ENCODE results near the gene KRT85. TPM values are rescaled to one million over a fixed set of nuclear protein-coding genes. Genes with fewer than 3 reads are reported as not detected.

The KRT85 gene
- total RNA-seq, 1 experiment from 2014 or later = not detected

- Histone ChIP-seq H3K9me3 (replicated peaks) (no peaks in the 10 kb centered on the region; the same call in 1 of the 2 replicates), H3K4me3 (no peak overlapping the region), H3K27me3 (no peaks in the 10 kb centered on the region), H3K27ac (no peak overlapping the region), H3K36me3 (no peaks in the 10 kb centered on the region), H3K4me1 (no peaks in the 10 kb centered on the region)
- peak in 1 of 2 experiments; percentile 43 for DNase-seq
Measured at GRCh38 chr12:52338241-52338960, 28.9 kb downstream of the KRT85 start.

DNA sequence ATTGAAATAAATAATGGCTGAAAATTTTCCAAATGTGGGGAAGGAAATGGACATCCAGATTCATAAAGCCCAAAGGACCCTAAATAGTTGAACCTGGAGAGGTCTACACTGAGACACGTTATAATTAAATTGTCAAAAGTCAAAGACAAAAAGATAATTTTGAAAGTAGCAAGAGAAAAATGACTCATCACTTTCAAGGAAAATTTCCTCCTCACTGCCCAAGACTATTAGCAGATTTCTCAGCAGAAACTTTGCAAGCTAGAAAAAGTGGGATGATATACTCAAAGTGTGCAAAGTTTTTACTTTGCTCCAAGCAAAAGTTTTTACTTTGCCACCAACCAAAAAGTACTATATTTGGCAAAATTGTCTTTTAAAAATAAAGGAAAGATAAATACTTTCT, 30.2 kb downstream of the KRT85 start:
- Histone ChIP-seq H3K4me1 (no peaks in the 10 kb centered on the region), H3K4me3 (no peak overlapping the region), H3K27ac (no peak overlapping the region), H3K9me3 (replicated peaks) (no peaks in the 10 kb centered on the region; the same call in 1 of the 2 replicates), H3K36me3 (no peaks in the 10 kb centered on the region), H3K27me3 (no peaks in the 10 kb centered on the region)
- no peak for DNase-seq

- no peak for DNase-seq
- Histone ChIP-seq H3K27me3 (no peaks in the 10 kb centered on the region), H3K9me3 (replicated peaks) (no peaks in the 10 kb centered on the region; the same call in 1 of the 2 replicates), H3K36me3 (no peaks in the 10 kb centered on the region), H3K4me3 (no peak overlapping the region), H3K4me1 (no peaks in the 10 kb centered on the region), H3K27ac (no peak overlapping the region)
Measured at GRCh38 chr12:52336641-52337040, 30.6 kb downstream of the KRT85 start.

GRCh38 chr12:52335598-52336262, 31.6 kb downstream of the KRT85 start:
- no peaks in the 10 kb centered on the region for H3K27me3 ChIP-seq
- H3K27ac ChIP-seq = no peak overlapping the region
- DNase-seq = no peak
- no peaks in the 10 kb centered on the region; the same call in 1 of the 2 replicates for H3K4me1 ChIP-seq
- no peaks in the 10 kb centered on the region for H3K36me3 ChIP-seq
- no peak overlapping the region for H3K4me3 ChIP-seq
- no peaks in the 10 kb centered on the region; the same call in 1 of the 2 replicates for H3K9me3 ChIP-seq (replicated peaks)

DNA sequence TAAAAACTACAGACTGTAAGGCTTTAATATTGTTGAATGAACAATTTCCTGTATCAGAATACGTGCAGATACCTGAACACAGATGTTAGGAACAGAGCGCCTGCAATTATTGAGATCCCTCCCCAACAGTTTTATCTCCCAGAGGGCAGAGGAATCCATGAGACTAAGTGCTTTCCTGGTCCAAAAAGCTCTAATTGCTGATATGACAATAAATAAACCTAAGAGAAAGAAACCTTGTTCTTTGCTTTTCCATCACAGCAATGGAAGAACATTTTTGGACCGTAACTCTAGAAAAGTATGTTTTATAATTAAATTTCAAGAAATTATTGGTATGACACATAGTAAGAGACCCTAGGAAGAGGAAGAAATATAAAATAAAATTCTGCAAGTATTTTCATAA, 33.1 kb downstream of the KRT85 start:
- Histone ChIP-seq H3K36me3 (no peaks in the 10 kb centered on the region), H3K27ac (no peak overlapping the region), H3K4me3 (no peak overlapping the region), H3K9me3 (replicated peaks) (no peaks in the 10 kb centered on the region; the same call in 1 of the 2 replicates), H3K27me3 (no peaks in the 10 kb centered on the region), H3K4me1 (no peaks in the 10 kb centered on the region; the same call in 1 of the 2 replicates)
- no peak for DNase-seq

DNA sequence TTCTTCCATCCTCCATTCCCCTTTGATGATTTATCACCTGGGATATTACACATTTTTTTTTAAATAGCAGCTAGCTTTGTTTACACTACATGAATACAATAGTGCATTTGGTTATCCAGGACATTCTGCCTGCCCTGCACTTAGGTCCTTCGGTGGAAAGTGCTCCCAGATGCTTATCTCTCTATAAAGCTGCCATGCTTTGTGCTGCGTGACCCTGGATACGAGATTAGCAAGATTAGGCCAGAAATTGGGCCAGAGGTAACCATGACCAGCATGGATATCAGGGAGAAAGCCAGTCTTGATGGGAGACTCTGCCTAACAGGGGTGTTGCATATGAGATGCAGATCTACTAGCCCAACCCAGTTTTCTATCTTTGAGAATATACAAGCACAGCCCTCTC, 34.0 kb downstream of the KRT85 start:
- H3K27me3 ChIP-seq = no peaks in the 10 kb centered on the region
- H3K4me1 ChIP-seq = no peaks in the 10 kb centered on the region; the same call in 1 of the 2 replicates
- no peak for DNase-seq
- no peaks in the 10 kb centered on the region; the same call in 1 of the 2 replicates for H3K9me3 ChIP-seq (replicated peaks)
- no peak overlapping the region for H3K4me3 ChIP-seq
- no peaks in the 10 kb centered on the region for H3K36me3 ChIP-seq
- no peak overlapping the region for H3K27ac ChIP-seq

DNA sequence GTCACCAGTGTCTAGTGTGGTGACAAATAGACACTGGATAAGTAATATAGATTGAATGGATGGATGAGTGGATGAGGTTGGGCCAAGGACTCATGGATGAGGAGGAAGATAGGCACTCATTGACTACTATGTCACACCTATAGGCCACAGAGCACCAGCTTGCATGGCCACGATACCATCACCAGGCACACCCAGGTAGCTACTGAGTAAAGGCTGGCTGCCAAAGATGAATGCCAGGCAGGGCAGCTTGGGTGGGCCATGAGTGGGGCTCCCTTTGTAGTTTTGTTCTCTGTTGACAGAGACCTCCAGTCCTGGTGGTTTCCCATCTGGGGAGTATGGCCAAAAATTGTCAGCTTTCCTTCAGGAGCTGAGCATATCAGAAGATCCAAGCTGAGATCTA, 34.9 kb downstream of the KRT85 start:
- Histone ChIP-seq H3K4me1 (no peaks in the 10 kb centered on the region; the same call in 1 of the 2 replicates), H3K36me3 (no peaks in the 10 kb centered on the region), H3K27ac (no peak overlapping the region), H3K27me3 (no peaks in the 10 kb centered on the region), H3K4me3 (no peak overlapping the region), H3K9me3 (replicated peaks) (no peaks in the 10 kb centered on the region; the same call in 1 of the 2 replicates)
- DNase-seq = no peak

DNA sequence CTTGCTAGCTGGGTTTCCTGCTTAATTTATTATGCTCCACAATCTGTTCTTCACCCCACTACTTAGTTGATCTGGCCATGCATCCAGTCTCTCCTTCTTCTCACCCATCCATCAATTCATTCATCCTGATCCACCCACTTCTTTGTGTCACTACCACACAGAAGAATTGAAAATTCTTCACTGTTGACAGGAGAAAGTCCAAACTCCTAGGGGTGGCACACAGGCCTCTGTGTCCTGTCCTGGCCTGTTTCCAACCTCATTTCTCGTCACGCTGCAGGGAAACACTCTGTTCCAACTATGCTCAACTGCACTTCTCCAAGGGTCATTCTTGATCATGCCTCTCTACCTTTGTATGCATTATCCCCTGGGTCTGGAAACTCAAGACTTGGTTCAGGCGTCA, 35.4 kb downstream of the KRT85 start:
- no peak overlapping the region for H3K4me3 ChIP-seq
- H3K27me3 ChIP-seq = no peaks in the 10 kb centered on the region
- no peaks in the 10 kb centered on the region; the same call in 1 of the 2 replicates for H3K4me1 ChIP-seq
- H3K9me3 ChIP-seq (replicated peaks) = no peaks in the 10 kb centered on the region; the same call in 1 of the 2 replicates
- no peaks in the 10 kb centered on the region for H3K36me3 ChIP-seq
- no peak for DNase-seq
- no peak overlapping the region for H3K27ac ChIP-seq

DNA sequence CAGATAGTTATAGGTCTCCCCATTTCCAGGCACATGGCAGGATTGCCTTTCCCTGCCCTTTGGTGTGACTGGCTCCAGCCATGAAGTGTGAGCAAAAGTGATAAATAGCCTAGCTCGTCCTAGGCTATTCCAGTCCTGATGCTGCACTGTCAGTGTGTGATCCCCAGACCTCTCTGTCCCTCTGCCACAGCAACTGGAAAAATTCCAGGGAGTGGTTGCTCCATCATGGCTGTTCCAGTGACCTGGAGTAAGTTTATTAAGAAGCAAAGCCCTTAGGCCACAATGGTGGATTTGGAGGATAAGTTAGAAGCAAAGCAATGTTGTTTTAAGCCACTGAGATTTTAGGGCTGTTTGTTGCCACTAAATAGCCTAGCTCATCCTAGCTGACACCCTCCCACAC, 36.2 kb downstream of the KRT85 start:
- Histone ChIP-seq H3K27me3 (no peaks in the 10 kb centered on the region), H3K36me3 (no peaks in the 10 kb centered on the region), H3K27ac (no peak overlapping the region), H3K4me3 (no peak overlapping the region), H3K9me3 (replicated peaks) (no peaks in the 10 kb centered on the region; the same call in 1 of the 2 replicates), H3K4me1 (no peaks in the 10 kb centered on the region; the same call in 1 of the 2 replicates)
- no peak for DNase-seq

GRCh38 chr12:52327830-52328500, 39.3 kb downstream of the KRT85 start:
- no peak overlapping the region for H3K27ac ChIP-seq
- H3K36me3 ChIP-seq = no peaks in the 10 kb centered on the region
- no peaks in the 10 kb centered on the region for H3K9me3 ChIP-seq (replicated peaks)
- H3K4me3 ChIP-seq = no peak overlapping the region
- DNase-seq = no peak
- no peaks in the 10 kb centered on the region for H3K27me3 ChIP-seq
- H3K4me1 ChIP-seq = no peaks in the 10 kb centered on the region; the same call in 1 of the 2 replicates

- Histone ChIP-seq H3K9me3 (replicated peaks) (no peaks in the 10 kb centered on the region), H3K4me3 (no peak overlapping the region), H3K36me3 (no peaks in the 10 kb centered on the region), H3K27ac (no peak overlapping the region), H3K4me1 (no peaks in the 10 kb centered on the region; the same call in 1 of the 2 replicates), H3K27me3 (no peaks in the 10 kb centered on the region)
- peak; percentile 78 to 86 for DNase-seq
Measured at GRCh38 chr12:52327052-52327829, 40.0 kb downstream of the KRT85 start.

- Histone ChIP-seq H3K27me3 (no peaks in the 10 kb centered on the region), H3K36me3 (no peaks in the 10 kb centered on the region), H3K4me3 (no peak overlapping the region), H3K27ac (no peak overlapping the region), H3K4me1 (no peaks in the 10 kb centered on the region), H3K9me3 (replicated peaks) (no peaks in the 10 kb centered on the region)
- no peak for DNase-seq
Measured at GRCh38 chr12:52324153-52324444, 43.2 kb downstream of the KRT85 start.

DNA sequence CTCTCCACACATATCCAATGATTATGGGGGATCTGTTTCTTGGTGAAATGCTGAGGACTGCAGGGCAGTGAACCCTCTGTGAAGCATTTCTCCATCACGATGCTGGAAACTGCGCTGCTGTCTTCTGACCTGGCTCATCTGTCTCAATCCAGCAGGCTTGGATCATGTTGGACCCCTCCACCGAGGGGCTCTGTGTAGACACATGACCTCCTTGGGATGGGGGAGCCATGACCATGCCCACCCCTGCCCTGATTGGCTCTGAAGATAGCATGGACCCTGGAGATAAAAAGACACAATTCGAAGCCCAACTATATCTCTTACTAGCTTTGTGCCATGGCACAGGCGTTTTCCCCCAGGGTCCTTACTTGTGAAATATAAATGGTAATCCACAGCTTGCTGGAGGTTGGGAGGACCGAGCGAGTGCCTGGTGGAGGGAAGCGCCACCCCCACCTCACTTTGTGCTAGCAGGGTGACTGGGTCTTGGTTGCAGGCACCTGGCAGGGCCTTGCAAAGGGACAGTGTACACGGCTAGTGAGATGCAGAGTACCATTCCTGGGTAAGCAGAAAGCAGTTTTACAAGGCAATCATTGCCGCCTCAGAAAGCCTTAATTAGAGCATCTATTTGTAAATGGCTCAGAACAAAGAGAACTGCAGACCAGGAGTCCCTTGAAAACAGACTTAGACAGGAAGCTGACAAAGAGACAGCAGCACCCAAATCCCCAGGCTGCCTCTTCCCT, 43.7 kb downstream of the KRT85 start:
- H3K4me3 ChIP-seq = no peak overlapping the region
- no peaks in the 10 kb centered on the region for H3K36me3 ChIP-seq
- H3K27ac ChIP-seq = no peak overlapping the region
- no peaks in the 10 kb centered on the region for H3K27me3 ChIP-seq
- no peaks in the 10 kb centered on the region for H3K4me1 ChIP-seq
- DNase-seq = no peak
- no peaks in the 10 kb centered on the region for H3K9me3 ChIP-seq (replicated peaks)

GRCh38 chr12:52323001-52323400, 44.3 kb downstream of the KRT85 start:
- Histone ChIP-seq H3K4me3 (no peak overlapping the region), H3K9me3 (replicated peaks) (no peaks in the 10 kb centered on the region), H3K27me3 (no peaks in the 10 kb centered on the region), H3K27ac (no peak overlapping the region), H3K4me1 (no peaks in the 10 kb centered on the region), H3K36me3 (no peaks in the 10 kb centered on the region)
- DNase-seq = no peak
